CD14-positive monocyte (primary cell): Measurements from ENCODE around the gene CARS2. TPM values are rescaled to one million over a fixed set of nuclear protein-coding genes. Genes with fewer than 3 reads are reported as not detected.
A peak's percentile ranks its signal among the peaks of the same experiment; 100 is the strongest.

Experiments
- DNase-seq, 3 donors: peaks; one replicate each; pipeline ENCODE4 v3.0.0-alpha.2; 2011 to 2022
- H2AFZ ChIP-seq: 2 replicates; pipeline ENCODE4 v1.6.0; 2012; ENCODE audit warnings: mild to moderate bottlenecking, low read depth, low read length, inconsistent platforms; ENCODE audit not compliant: insufficient read depth, poor library complexity, severe bottlenecking
- H3K27ac ChIP-seq, 2 donors: 1 replicate in 1 of 2; 2 replicates in 1 of 2; pipeline ENCODE4 v1.5.1; 2012 to 2013; ENCODE audit warnings: low read length in 2 of 2, control low read depth in 1 of 2, inconsistent platforms in 1 of 2, low read depth in 1 of 2, mild to moderate bottlenecking in 1 of 2
- H3K27me3 ChIP-seq, 2 donors: one replicate each; pipeline versions ENCODE4 v1.6.0 to v1.6.1; 2011 to 2013; ENCODE audit warnings: low read length in 2 of 2; ENCODE audit not compliant: control insufficient read depth in 2 of 2, insufficient read depth in 2 of 2
- H3K36me3 ChIP-seq, 2 donors: replicated peaks in 1 of 2; 1 replicate in 1 of 2; 2 replicates in 1 of 2; pipeline versions ENCODE4 v1.5.1 to v1.6.1; 2012 to 2013; ENCODE audit warnings: low read length in 2 of 2, control low read depth in 1 of 2, inconsistent platforms in 1 of 2, mild to moderate bottlenecking in 1 of 2; ENCODE audit not compliant: insufficient read depth in 2 of 2, control insufficient read depth in 1 of 2
- H3K4me1 ChIP-seq, 2 donors: 1 replicate in 1 of 2; 2 replicates in 1 of 2; pipeline versions ENCODE4 v1.5.1 to v1.6.1; 2012 to 2013; ENCODE audit warnings: low read length in 2 of 2, control low read depth in 1 of 2, inconsistent platforms in 1 of 2, mild to moderate bottlenecking in 1 of 2, moderate library complexity in 1 of 2; ENCODE audit not compliant: insufficient read depth in 2 of 2, control insufficient read depth in 1 of 2
- H3K4me2 ChIP-seq: replicated peaks from 2 replicates; pipeline ENCODE3; 2012; ENCODE audit warnings: low read length, moderate library complexity, mild to moderate bottlenecking; ENCODE audit not compliant: poor library complexity, severe bottlenecking; ENCODE audit errors: extremely low read depth
- H3K4me3 ChIP-seq, 3 experiments: fragments of 200-600 bp in 1 of 3; sonication (generic) in 1 of 3; replicated peaks in 1 of 3; 1 replicate in 2 of 3; 2 replicates in 1 of 3; pipeline ENCODE4 v1.5.1; 2011 to 2013; ENCODE audit warnings: low read length in 3 of 3, mild to moderate bottlenecking in 3 of 3, control low read depth in 2 of 3, low read depth in 2 of 3, inconsistent platforms in 1 of 3, moderate library complexity in 1 of 3
- H3K79me2 ChIP-seq: 2 replicates; pipeline ENCODE4 v1.6.0; 2012; ENCODE audit warnings: mild to moderate bottlenecking, control low read depth, inconsistent platforms, low read length, moderate library complexity; ENCODE audit not compliant: insufficient read depth
- H3K9ac ChIP-seq: 2 replicates; pipeline ENCODE4 v1.6.0; 2017; ENCODE audit warnings: low read length, mild to moderate bottlenecking; ENCODE audit not compliant: insufficient read depth, poor library complexity, severe bottlenecking
- H3K9me3 ChIP-seq, 2 donors: replicated peaks in 1 of 2; 1 replicate in 1 of 2; 2 replicates in 1 of 2; pipeline versions ENCODE4 v1.5.1 to v1.6.1; 2012 to 2013; ENCODE audit warnings: low read length in 2 of 2, control low read depth in 1 of 2; ENCODE audit not compliant: control insufficient read depth in 1 of 2, insufficient read depth in 1 of 2
- H4K20me1 ChIP-seq: 2 replicates; pipeline ENCODE4 v1.6.0; 2012; ENCODE audit warnings: mild to moderate bottlenecking, low read length, control low read depth, moderate library complexity; ENCODE audit not compliant: insufficient read depth
- H3K27ac Mint-ChIP-seq, 7 donors: one replicate each; pipeline ENCODE4 v1.8.0; 2020; ENCODE audit warnings: mild to moderate bottlenecking in 7 of 7, mixed read lengths in 7 of 7, moderate library complexity in 6 of 7, inconsistent platforms in 2 of 7
- H3K27me3 Mint-ChIP-seq, 3 donors: one replicate each; pipeline ENCODE4 v1.8.0; 2021 to 2022; ENCODE audit warnings: low read depth in 3 of 3, mild to moderate bottlenecking in 3 of 3, mixed read lengths in 3 of 3, moderate library complexity in 3 of 3, inconsistent platforms in 1 of 3
- H3K36me3 Mint-ChIP-seq, 2 donors: one replicate each; pipeline ENCODE4 v1.8.0; 2020; ENCODE audit warnings: mixed read lengths in 2 of 2, inconsistent platforms in 1 of 2, mild to moderate bottlenecking in 1 of 2
- H3K4me1 Mint-ChIP-seq: one replicate; pipeline ENCODE4 v1.8.0; 2020; ENCODE audit warnings: mild to moderate bottlenecking, mixed read lengths
- H3K4me3 Mint-ChIP-seq, 2 donors: one replicate each; pipeline ENCODE4 v1.8.0; 2020; ENCODE audit warnings: mild to moderate bottlenecking in 2 of 2, mixed read lengths in 2 of 2, moderate library complexity in 1 of 2
- H3K9me3 Mint-ChIP-seq, 7 donors: one replicate each; pipeline ENCODE4 v1.8.0; 2020 to 2022; ENCODE audit warnings: mixed read lengths in 7 of 7, mild to moderate bottlenecking in 6 of 7, moderate library complexity in 6 of 7, inconsistent platforms in 2 of 7
- whole genome bisulfite sequencing: methylation state at CpG from one replicate; pipeline ENCODE4 v1.1.5; 2013; ENCODE audit warnings: missing lambda C conversion rate; ENCODE audit not compliant: insufficient coverage; 5-methylcytosine and 5-hydroxymethylcytosine counted together
- intact Hi-C, 2 donors: fragments of 100-400 bp; cut with micrococcal nuclease; formaldehyde crosslinking; loops; one replicate each; pipeline versions ENCODE4 v1.15.0 to v1.15.1; 2023
- polyA plus RNA-seq, 3 donors: library from polyadenylated mRNA; depleted of rRNA in 1 of 3; unstranded in 2 of 3; stranded (reverse) in 1 of 3; fragments of 300-500 nt in 2 of 3; fragments of >200 nt in 1 of 3; fragmentation: Illumina TruSeq in 2 of 3; gene quantifications; 1 replicate in 2 of 3; 2 replicates in 1 of 3; pipeline ENCODE4 v1.2.3, GENCODE V29; 2012 to 2021
- TF ChIP-seq, protein P1 (sequence below): fragments of 200-600 bp; IDR thresholded peaks from one replicate; pipeline ENCODE4 v1.8.0; 2022; ENCODE audit warnings: antibody characterized with exemption, mild to moderate bottlenecking

CARS2 gene
- polyA plus RNA-seq, 3 donors = 130 to 305 (median 227) TPM

DNA sequence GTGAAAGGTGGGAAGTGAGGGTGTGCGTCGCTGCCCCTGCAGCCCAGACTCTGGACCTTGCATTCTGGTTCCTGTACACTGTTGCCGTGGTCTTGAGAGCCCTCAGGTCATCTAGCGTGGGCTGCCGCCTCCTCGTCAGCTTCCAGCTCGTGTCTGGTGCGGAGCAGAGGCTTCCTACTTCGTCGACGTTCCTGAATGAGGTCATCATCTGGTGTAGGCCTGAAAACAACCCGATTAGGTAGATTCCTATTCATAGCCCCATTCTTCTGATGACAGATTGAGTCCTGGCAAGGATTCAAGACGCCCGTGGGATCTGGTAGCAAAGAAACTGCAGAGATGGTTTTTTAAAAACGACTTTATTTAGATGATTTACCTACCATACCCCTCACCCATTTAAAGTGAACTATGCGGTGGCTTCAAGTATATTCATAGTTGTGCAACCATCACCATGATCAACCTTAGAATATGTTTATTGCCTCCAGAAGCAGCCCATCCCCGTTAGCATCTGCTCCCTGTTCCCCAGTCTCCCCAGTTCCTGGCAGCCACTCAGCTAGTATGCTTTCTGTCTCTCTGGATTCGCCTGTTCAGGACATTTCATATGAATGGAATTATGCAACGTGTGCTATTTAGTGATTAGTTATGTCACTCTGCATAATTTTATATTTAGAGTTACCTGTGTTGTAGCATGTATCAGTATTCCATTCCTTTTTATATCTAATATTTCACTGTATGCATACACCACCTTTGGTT is 76.8 kb downstream of the CARS2 start:
- no peaks in the 10 kb centered on the region for H3K4me1 Mint-ChIP-seq
- no peak overlapping the region for H3K4me2 ChIP-seq
- H3K27me3 Mint-ChIP-seq = no peaks in the 10 kb centered on the region
- intact Hi-C loops = no loop called here
- H3K9me3 Mint-ChIP-seq = peaks cover 0 to 5% (median 0%) of the 10 kb centered on the region in 7 donors
- H3K4me3 Mint-ChIP-seq = no peak overlapping the region
- H3K9ac ChIP-seq = no peak overlapping the region
- 95% methylated on average over 13 of the region's 19 CpGs for WGBS
- H3K36me3 Mint-ChIP-seq = peaks cover 65 to 69% of the 10 kb centered on the region in 2 donors
- H2AFZ ChIP-seq = no peak overlapping the region
- TF ChIP-seq, protein P1, sequence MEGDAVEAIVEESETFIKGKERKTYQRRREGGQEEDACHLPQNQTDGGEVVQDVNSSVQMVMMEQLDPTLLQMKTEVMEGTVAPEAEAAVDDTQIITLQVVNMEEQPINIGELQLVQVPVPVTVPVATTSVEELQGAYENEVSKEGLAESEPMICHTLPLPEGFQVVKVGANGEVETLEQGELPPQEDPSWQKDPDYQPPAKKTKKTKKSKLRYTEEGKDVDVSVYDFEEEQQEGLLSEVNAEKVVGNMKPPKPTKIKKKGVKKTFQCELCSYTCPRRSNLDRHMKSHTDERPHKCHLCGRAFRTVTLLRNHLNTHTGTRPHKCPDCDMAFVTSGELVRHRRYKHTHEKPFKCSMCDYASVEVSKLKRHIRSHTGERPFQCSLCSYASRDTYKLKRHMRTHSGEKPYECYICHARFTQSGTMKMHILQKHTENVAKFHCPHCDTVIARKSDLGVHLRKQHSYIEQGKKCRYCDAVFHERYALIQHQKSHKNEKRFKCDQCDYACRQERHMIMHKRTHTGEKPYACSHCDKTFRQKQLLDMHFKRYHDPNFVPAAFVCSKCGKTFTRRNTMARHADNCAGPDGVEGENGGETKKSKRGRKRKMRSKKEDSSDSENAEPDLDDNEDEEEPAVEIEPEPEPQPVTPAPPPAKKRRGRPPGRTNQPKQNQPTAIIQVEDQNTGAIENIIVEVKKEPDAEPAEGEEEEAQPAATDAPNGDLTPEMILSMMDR = no peak
- no peaks in the 10 kb centered on the region for H3K27me3 ChIP-seq
- peaks cover 46 to 72% of the 10 kb centered on the region in 2 donors for H3K36me3 ChIP-seq
- no peaks in the 10 kb centered on the region for H3K9me3 ChIP-seq
- H3K4me3 ChIP-seq = no peak overlapping the region
- H3K79me2 ChIP-seq = peaks cover 41% of the 10 kb centered on the region
- no peaks in the 10 kb centered on the region for H3K4me1 ChIP-seq
- H4K20me1 ChIP-seq = peaks cover 80% of the 10 kb centered on the region
- H3K27ac Mint-ChIP-seq = no peak overlapping the region
- DNase-seq = no peak
- no peak overlapping the region for H3K27ac ChIP-seq

GRCh38 chr13:110628477-110628793 is 77.5 kb downstream of the CARS2 start:
- H4K20me1 ChIP-seq = peaks cover 80% of the 10 kb centered on the region
- H3K27ac Mint-ChIP-seq = peak overlapping the region in 4 of 7 donors; percentile 14 to 41 (median 22)
- H3K27me3 Mint-ChIP-seq = no peaks in the 10 kb centered on the region
- H3K9ac ChIP-seq = no peak overlapping the region
- H3K9me3 ChIP-seq = no peaks in the 10 kb centered on the region
- H3K4me2 ChIP-seq = no peak overlapping the region
- H3K27me3 ChIP-seq = no peaks in the 10 kb centered on the region
- peaks cover 46% of the 10 kb centered on the region for H3K79me2 ChIP-seq
- peaks cover 49 to 72% of the 10 kb centered on the region in 2 donors for H3K36me3 ChIP-seq
- no peak for DNase-seq
- no peak overlapping the region for H2AFZ ChIP-seq
- no peaks in the 10 kb centered on the region for H3K4me1 Mint-ChIP-seq
- H3K4me3 ChIP-seq = no peak overlapping the region
- TF ChIP-seq, protein P1 = no peak
- H3K27ac ChIP-seq = no peak overlapping the region
- H3K9me3 Mint-ChIP-seq = peaks cover 0 to 5% (median 0%) of the 10 kb centered on the region in 7 donors
- H3K36me3 Mint-ChIP-seq = peaks cover 65 to 69% of the 10 kb centered on the region in 2 donors
- WGBS = 92% methylated on average over 13 of the region's 13 CpGs
- H3K4me3 Mint-ChIP-seq = no peak overlapping the region
- intact Hi-C loops = no loop called here
- H3K4me1 ChIP-seq = no peaks in the 10 kb centered on the region
